Neural progenitor cell (in vitro differentiated cells): ENCODE results near the gene JAZF1. TPM values are rescaled to one million over a fixed set of nuclear protein-coding genes. Genes with fewer than 3 reads are reported as not detected.

Source experiments
- DNase-seq: peaks from one replicate; pipeline ENCODE4 v3.0.0-alpha.2; 2016; ENCODE audit warnings: low spot score
- H2AFZ ChIP-seq: fragments of 200-600 bp; sonication (generic); replicated peaks from 2 replicates; pipeline ENCODE4 v1.6.1; 2016; ENCODE audit warnings: antibody characterized with exemption
- H3F3A ChIP-seq: fragments of 200-600 bp; sonication (generic); 2 replicates; pipeline ENCODE4 v1.6.1; 2016; ENCODE audit warnings: antibody characterized with exemption, low read depth
- H3K27ac ChIP-seq: fragments of 200-600 bp; sonication (generic); 2 replicates; pipeline ENCODE4 v1.5.1; 2016; ENCODE audit warnings: mild to moderate bottlenecking
- H3K27me3 ChIP-seq: fragments of 200-600 bp; sonication (generic); 2 replicates; pipeline ENCODE4 v1.6.1; 2016; ENCODE audit warnings: mild to moderate bottlenecking, moderate library complexity
- H3K36me3 ChIP-seq: fragments of 200-600 bp; sonication (generic); 2 replicates; pipeline ENCODE4 v1.5.1; 2016
- H3K4me1 ChIP-seq: fragments of 200-600 bp; sonication (generic); 2 replicates; pipeline ENCODE4 v1.6.1; 2016; ENCODE audit warnings: mixed run types
- H3K4me2 ChIP-seq: fragments of 200-600 bp; sonication (generic); 2 replicates; pipeline ENCODE4 v1.6.1; 2016
- H3K4me3 ChIP-seq: fragments of 200-600 bp; sonication (generic); 2 replicates; pipeline ENCODE4 v1.5.1; 2016
- H3K79me2 ChIP-seq: fragments of 200-600 bp; sonication (generic); 2 replicates; pipeline ENCODE4 v1.6.1; 2016; ENCODE audit warnings: low read depth
- H3K9ac ChIP-seq: fragments of 200-600 bp; sonication (generic); 2 replicates; pipeline ENCODE4 v1.6.1; 2016
- H3K9me3 ChIP-seq: fragments of 200-600 bp; sonication (generic); 2 replicates; pipeline ENCODE4 v1.5.1; 2016; ENCODE audit warnings: low read depth
- H4K20me1 ChIP-seq: fragments of 200-600 bp; sonication (generic); 2 replicates; pipeline ENCODE4 v1.6.1; 2016; ENCODE audit warnings: low read depth
- H3K27ac Mint-ChIP-seq: 3 replicates; pipeline ENCODE4 v1.8.0; 2021; ENCODE audit warnings: mixed read lengths
- H3K27me3 Mint-ChIP-seq: 2 replicates; pipeline ENCODE4 v1.8.0; 2022; ENCODE audit warnings: low read depth, mild to moderate bottlenecking, inconsistent platforms, moderate library complexity, mixed read lengths; ENCODE audit not compliant: insufficient read depth
- H3K36me3 Mint-ChIP-seq: 3 replicates; pipeline ENCODE4 v1.8.0; 2021; ENCODE audit warnings: mixed read lengths
- H3K4me1 Mint-ChIP-seq: 3 replicates; pipeline ENCODE4 v1.8.0; 2021; ENCODE audit warnings: mixed read lengths
- H3K4me3 Mint-ChIP-seq: 3 replicates; pipeline ENCODE4 v1.8.0; 2021; ENCODE audit warnings: mild to moderate bottlenecking, moderate library complexity, mixed read lengths
- H3K9me3 Mint-ChIP-seq: 3 replicates; pipeline ENCODE4 v1.8.0; 2020; ENCODE audit warnings: mixed read lengths
- CTCF ChIP-seq: fragments of 200-600 bp; sonication (generic); IDR thresholded peaks from 2 replicates; pipeline ENCODE4 v1.5.1; 2017; ENCODE audit warnings: antibody characterized with exemption, mild to moderate bottlenecking
- EZH2 ChIP-seq: fragments of 200-600 bp; sonication (generic); IDR thresholded peaks from 2 replicates; pipeline ENCODE4 v1.6.1; 2017; ENCODE audit warnings: antibody characterized with exemption, mild to moderate bottlenecking, moderate library complexity
- EZH2phosphoT487 ChIP-seq: fragments of 200-600 bp; sonication (generic); IDR thresholded peaks from 2 replicates; pipeline ENCODE4 v1.6.1; 2017; ENCODE audit warnings: antibody characterized with exemption
- total RNA-seq: library from RNA; depleted of rRNA; stranded (reverse); fragments of >200 nt; gene quantifications from 2 replicates; pipeline ENCODE4 v1.2.3, GENCODE V29; 2015; ENCODE audit warnings: low replicate concordance

The JAZF1 gene
- total RNA-seq, 1 donor from 2014 or later: 3.1 TPM

- Mint-ChIP-seq H3K4me1 (peaks cover 5% of the 10 kb centered on the region), H3K27me3 (peaks cover 7% of the 10 kb centered on the region), H3K36me3 (no peaks in the 10 kb centered on the region), H3K4me3 (no peak overlapping the region), H3K27ac (no peak overlapping the region), H3K9me3 (no peaks in the 10 kb centered on the region)
- TF ChIP-seq CTCF: no peak
- no peak for TF ChIP-seq EZH2phosphoT487
- TF ChIP-seq EZH2: no peak
- no peaks in the 10 kb centered on the region for H4K20me1 ChIP-seq
- peaks cover under 1% of the 10 kb centered on the region for H3K4me1 ChIP-seq
- no peaks in the 10 kb centered on the region for H3K27me3 ChIP-seq
- no peaks in the 10 kb centered on the region for H3K36me3 ChIP-seq
- no peak overlapping the region for H3K4me3 ChIP-seq
- no peak overlapping the region for H3K9ac ChIP-seq
- H3F3A ChIP-seq: no peaks in the 10 kb centered on the region
- no peak overlapping the region for H2AFZ ChIP-seq
- H3K9me3 ChIP-seq: no peaks in the 10 kb centered on the region
- H3K79me2 ChIP-seq: no peaks in the 10 kb centered on the region
- H3K27ac ChIP-seq: no peak overlapping the region
- DNase-seq: no peak
- H3K4me2 ChIP-seq: no peak overlapping the region
These were observed 50.3 kb downstream of the JAZF1 start for GRCh38 chr7:28130277-28130676.

DNA sequence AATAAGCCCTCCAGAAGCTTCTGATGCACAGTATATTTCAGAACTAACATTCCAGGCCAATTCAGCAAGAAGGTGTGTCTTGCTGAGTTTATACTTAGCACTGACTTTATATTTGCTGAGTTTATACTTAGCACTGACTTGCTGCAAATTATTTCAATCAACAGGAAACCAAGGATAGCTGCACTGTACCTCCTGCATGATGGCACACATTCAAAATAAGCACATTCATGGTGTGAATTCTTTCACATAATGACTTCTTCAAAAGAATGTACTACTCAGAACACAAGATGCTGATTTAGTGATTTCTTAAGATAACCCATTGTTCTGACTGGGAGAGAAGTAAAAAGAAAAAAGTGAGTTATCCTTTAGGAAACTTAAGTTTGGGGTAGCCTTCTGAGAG, 52.0 kb downstream of the JAZF1 start:
- Histone ChIP-seq H3K4me1 (peaks cover 4% of the 10 kb centered on the region), H3K4me3 (no peak overlapping the region), H3F3A (no peaks in the 10 kb centered on the region), H3K79me2 (no peaks in the 10 kb centered on the region), H3K36me3 (no peaks in the 10 kb centered on the region), H3K9ac (no peak overlapping the region), H2AFZ (no peak overlapping the region), H4K20me1 (no peaks in the 10 kb centered on the region), H3K9me3 (no peaks in the 10 kb centered on the region), H3K27ac (no peak overlapping the region), H3K27me3 (no peaks in the 10 kb centered on the region), H3K4me2 (no peak overlapping the region)
- peaks cover 7% of the 10 kb centered on the region for H3K27me3 Mint-ChIP-seq
- no peak overlapping the region for H3K4me3 Mint-ChIP-seq
- H3K36me3 Mint-ChIP-seq: no peaks in the 10 kb centered on the region
- no peak for DNase-seq
- TF ChIP-seq CTCF (no peak), EZH2 (no peak), EZH2phosphoT487 (no peak)
- H3K27ac Mint-ChIP-seq: no peak overlapping the region
- H3K4me1 Mint-ChIP-seq: peaks cover 7% of the 10 kb centered on the region
- no peaks in the 10 kb centered on the region for H3K9me3 Mint-ChIP-seq

GRCh38 chr7:28126410-28127041, 54.1 kb downstream of the JAZF1 start:
- Histone ChIP-seq H3K4me3 (no peak overlapping the region), H2AFZ (no peak overlapping the region), H3K27me3 (no peaks in the 10 kb centered on the region), H3K27ac (no peak overlapping the region), H3F3A (no peaks in the 10 kb centered on the region), H3K36me3 (no peaks in the 10 kb centered on the region), H3K79me2 (no peaks in the 10 kb centered on the region), H4K20me1 (no peaks in the 10 kb centered on the region), H3K4me2 (no peak overlapping the region), H3K9me3 (no peaks in the 10 kb centered on the region), H3K9ac (no peak overlapping the region), H3K4me1 (peaks cover 4% of the 10 kb centered on the region)
- Mint-ChIP-seq H3K27me3 (peaks cover 4% of the 10 kb centered on the region), H3K4me3 (no peak overlapping the region), H3K4me1 (peaks cover 7% of the 10 kb centered on the region), H3K27ac (no peak overlapping the region), H3K9me3 (no peaks in the 10 kb centered on the region), H3K36me3 (no peaks in the 10 kb centered on the region)
- TF ChIP-seq CTCF: no peak
- no peak for TF ChIP-seq EZH2phosphoT487
- no peak for TF ChIP-seq EZH2
- no peak for DNase-seq
